Caco-2 (cell line): ENCODE data around the gene C2CD3. TPM values are rescaled to one million over a fixed set of nuclear protein-coding genes. Genes with fewer than 3 reads are reported as not detected.
"Not testable (repeated sequence)": the region's sequence is repeated elsewhere in the genome, so short reads cannot be mapped to it uniquely, and the experiment has no call there.

ENCODE experiments used
- BruUV-seq: library from RNA; stranded (reverse); fragments of 400-500 nt; replicated peaks from 2 replicates; lab custom pipeline; 2021; lab: Mats Ljungman, UMichigan
- CTCF ChIA-PET: fragments of 300-600 bp; sonication (Branson Sonifier 250); formaldehyde crosslinking; loops from one replicate; lab custom pipeline; 2022; ENCODE audit warnings: antibody characterized with exemption; lab: Charles Lee
- POLR2A ChIA-PET: fragments of 300-600 bp; sonication (Branson Sonifier 250); formaldehyde crosslinking; loops from one replicate; lab custom pipeline; 2022; ENCODE audit warnings: antibody characterized with exemption; lab: Charles Lee
- DNase-seq, 2 experiments: peaks; one replicate each; pipeline versions ENCODE4 v3.0.0 to v3.0.0-alpha.2; 2020 to 2022
- H3K27me3 ChIP-seq: replicated peaks from 2 replicates; pipeline ENCODE4 v1.6.0; 2011; ENCODE audit warnings: low read length; ENCODE audit not compliant: control insufficient read depth, insufficient read depth
- H3K36me3 ChIP-seq: 2 replicates; pipeline ENCODE4 v1.5.1; 2011; ENCODE audit warnings: low read length; ENCODE audit not compliant: control insufficient read depth, insufficient read depth
- H3K4me1 ChIP-seq: fragments of 250-450 bp; sonication (Bioruptor Pico); 2 replicates; pipeline ENCODE4 v1.5.1; 2020; ENCODE audit warnings: mild to moderate bottlenecking
- H3K4me3 ChIP-seq: 2 replicates; pipeline ENCODE4 v1.5.1; 2011; ENCODE audit warnings: low read depth, mild to moderate bottlenecking, control low read depth, low read length
- H3K9me3 ChIP-seq: fragments of 250-450 bp; sonication (Bioruptor Pico); 2 replicates; pipeline ENCODE4 v1.5.1; 2020; ENCODE audit warnings: mild to moderate bottlenecking, moderate library complexity
- H3K27ac Mint-ChIP-seq: one replicate; pipeline ENCODE4 v1.8.0; 2022; ENCODE audit warnings: mixed read lengths; ENCODE audit not compliant: unreplicated experiment
- H3K27me3 Mint-ChIP-seq: one replicate; pipeline ENCODE4 v1.8.0; 2022; ENCODE audit warnings: mixed read lengths; ENCODE audit not compliant: insufficient read depth, unreplicated experiment
- H3K36me3 Mint-ChIP-seq: one replicate; pipeline ENCODE4 v1.8.0; 2022; ENCODE audit warnings: mild to moderate bottlenecking, mixed read lengths; ENCODE audit not compliant: insufficient read depth, unreplicated experiment
- H3K4me1 Mint-ChIP-seq: one replicate; pipeline ENCODE4 v1.8.0; 2022; ENCODE audit warnings: low read depth, mixed read lengths; ENCODE audit not compliant: unreplicated experiment
- H3K4me3 Mint-ChIP-seq: one replicate; pipeline ENCODE4 v1.8.0; 2022; ENCODE audit warnings: mild to moderate bottlenecking, moderate library complexity, mixed read lengths; ENCODE audit not compliant: unreplicated experiment
- H3K9me3 Mint-ChIP-seq: one replicate; pipeline ENCODE4 v1.8.0; 2022; ENCODE audit warnings: mixed read lengths; ENCODE audit not compliant: unreplicated experiment
- intact Hi-C: fragments of 100-400 bp; cut with micrococcal nuclease; formaldehyde crosslinking; loops from one replicate; pipeline ENCODE4 v1.10.0; 2022; ENCODE audit not compliant: unreplicated experiment
- total RNA-seq: library from RNA; stranded (reverse); gene quantifications from 2 replicates; pipeline ENCODE4 v1.2.3, GENCODE V29; 2022
- TF ChIP-seq, protein P1 (sequence below), 2 experiments: fragments of 200-600 bp in 1 of 2; IDR thresholded peaks; 1 replicate in 1 of 2; 2 replicates in 1 of 2; pipeline versions ENCODE4 v1.5.1 to v1.8.0; 2011 to 2022; ENCODE audit warnings: antibody characterized with exemption in 1 of 2, control low read depth in 1 of 2, inconsistent platforms in 1 of 2, low read depth in 1 of 2, low read length in 1 of 2, mild to moderate bottlenecking in 1 of 2, moderate library complexity in 1 of 2; ENCODE audit not compliant: insufficient read depth in 1 of 2, severe bottlenecking in 1 of 2, unreplicated experiment in 1 of 2

The C2CD3 gene
- total RNA-seq, 1 experiment from 2014 or later: 47.5 TPM

DNA sequence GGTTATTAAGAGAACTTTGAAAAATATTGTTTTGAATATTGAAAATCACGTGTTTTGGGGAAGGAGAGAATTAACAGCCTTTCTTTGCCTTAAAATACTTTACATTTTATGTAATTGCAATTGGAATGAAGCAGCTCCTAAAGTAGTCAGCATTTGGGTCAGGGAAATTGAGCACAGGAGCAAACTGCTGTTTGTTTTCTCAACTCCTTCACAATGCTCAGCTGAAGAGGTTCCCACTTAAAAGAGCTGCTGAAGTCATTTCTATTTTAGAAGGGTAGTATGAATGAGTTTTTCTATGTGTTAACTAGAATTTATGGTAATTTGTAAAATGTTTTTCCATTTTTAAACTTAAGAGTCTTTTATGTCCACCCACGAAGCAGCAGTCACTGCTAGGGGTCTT is 180.1 kb downstream of the C2CD3 start:
- TF ChIP-seq, protein P1, sequence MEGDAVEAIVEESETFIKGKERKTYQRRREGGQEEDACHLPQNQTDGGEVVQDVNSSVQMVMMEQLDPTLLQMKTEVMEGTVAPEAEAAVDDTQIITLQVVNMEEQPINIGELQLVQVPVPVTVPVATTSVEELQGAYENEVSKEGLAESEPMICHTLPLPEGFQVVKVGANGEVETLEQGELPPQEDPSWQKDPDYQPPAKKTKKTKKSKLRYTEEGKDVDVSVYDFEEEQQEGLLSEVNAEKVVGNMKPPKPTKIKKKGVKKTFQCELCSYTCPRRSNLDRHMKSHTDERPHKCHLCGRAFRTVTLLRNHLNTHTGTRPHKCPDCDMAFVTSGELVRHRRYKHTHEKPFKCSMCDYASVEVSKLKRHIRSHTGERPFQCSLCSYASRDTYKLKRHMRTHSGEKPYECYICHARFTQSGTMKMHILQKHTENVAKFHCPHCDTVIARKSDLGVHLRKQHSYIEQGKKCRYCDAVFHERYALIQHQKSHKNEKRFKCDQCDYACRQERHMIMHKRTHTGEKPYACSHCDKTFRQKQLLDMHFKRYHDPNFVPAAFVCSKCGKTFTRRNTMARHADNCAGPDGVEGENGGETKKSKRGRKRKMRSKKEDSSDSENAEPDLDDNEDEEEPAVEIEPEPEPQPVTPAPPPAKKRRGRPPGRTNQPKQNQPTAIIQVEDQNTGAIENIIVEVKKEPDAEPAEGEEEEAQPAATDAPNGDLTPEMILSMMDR (IDR thresholded peaks at IDR 0.05; ENCODE audit: insufficient read depth in 1 of 2, low read depth in 1 of 2, low read length in 1 of 2, severe bottlenecking in 1 of 2, unreplicated experiment in 1 of 2): no peak
- BruUV-seq: no TSS peak
- intact Hi-C loops: no loop called here
- Histone ChIP-seq H3K9me3 (no peaks in the 10 kb centered on the region), H3K36me3 (no peaks in the 10 kb centered on the region), H3K4me1 (no peaks in the 10 kb centered on the region), H3K27me3 (no peaks in the 10 kb centered on the region), H3K4me3 (no peak overlapping the region)
- no peaks in the 10 kb centered on the region for H3K4me1 Mint-ChIP-seq
- ChIA-PET POLR2A (no interaction called here), CTCF (interaction anchor here (1.2 kb wide), 1 partner anchor 180 kb away, joined by 3 read pairs; the partner anchor contains the start of genes C2CD3 and PPME1)
- DNase-seq: no peak
- no peaks in the 10 kb centered on the region for H3K9me3 Mint-ChIP-seq
- no peak overlapping the region for H3K27ac Mint-ChIP-seq
- H3K4me3 Mint-ChIP-seq: no peak overlapping the region
- no peaks in the 10 kb centered on the region for H3K27me3 Mint-ChIP-seq
- H3K36me3 Mint-ChIP-seq: no peaks in the 10 kb centered on the region

DNA sequence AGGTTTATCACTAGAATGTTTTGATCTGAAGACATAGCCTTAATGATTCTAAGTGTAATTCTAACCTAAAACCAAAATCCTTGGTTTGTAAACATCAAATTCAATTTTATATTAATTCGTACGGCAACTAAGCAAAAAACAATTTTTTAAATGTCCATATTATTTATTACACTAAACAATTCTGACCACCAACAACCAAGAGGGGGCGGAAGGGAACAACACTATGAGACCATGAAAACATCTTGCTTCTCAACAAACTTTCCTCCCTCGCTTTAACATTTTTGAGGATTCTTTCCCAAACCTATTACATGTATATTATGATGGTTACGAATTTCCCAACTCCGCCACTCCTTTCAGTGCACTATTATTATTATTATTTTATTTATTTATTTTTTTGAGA is 181.6 kb downstream of the C2CD3 start:
- CTCF ChIA-PET: no interaction called here
- intact Hi-C loops: loop anchor here (1.0 to 10.0 kb wide), 2 partner anchors 101 to 326 kb away; partner anchors contain the start of gene P4HA3
- no TSS peak for BruUV-seq

DNA sequence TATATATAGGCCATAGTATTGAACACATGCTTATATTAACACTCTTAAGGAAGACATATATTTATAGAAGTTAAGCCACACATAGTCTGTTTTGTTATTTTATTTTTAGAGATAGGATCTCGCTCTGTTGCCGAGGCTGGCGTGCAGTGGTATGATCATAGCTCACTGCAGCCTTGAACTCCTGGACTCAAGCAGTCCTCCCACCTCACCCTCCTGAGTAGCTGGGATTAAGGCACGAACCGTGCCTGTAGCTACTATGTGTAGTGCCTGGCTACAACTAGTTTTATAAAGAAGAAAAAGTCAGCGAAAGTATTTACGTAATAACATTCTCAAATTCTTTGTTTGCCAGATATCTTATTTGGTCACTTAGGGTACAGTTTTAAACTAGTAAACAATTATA is 182.6 kb downstream of the C2CD3 start:
- Histone ChIP-seq H3K36me3 (no peaks in the 10 kb centered on the region), H3K9me3 (no peaks in the 10 kb centered on the region), H3K4me1 (peaks cover 8% of the 10 kb centered on the region), H3K27me3 (no peaks in the 10 kb centered on the region), H3K4me3 (no peak overlapping the region)
- DNase-seq: no peak
- BruUV-seq: no TSS peak
- Mint-ChIP-seq H3K9me3 (no peaks in the 10 kb centered on the region), H3K4me1 (peaks cover 7% of the 10 kb centered on the region), H3K36me3 (peaks cover 5% of the 10 kb centered on the region), H3K4me3 (no peak overlapping the region), H3K27ac (no peak overlapping the region), H3K27me3 (no peaks in the 10 kb centered on the region)
- intact Hi-C loops: loop anchor here (10.0 kb wide), 1 partner anchor 327 kb away; the partner anchor contains the start of gene P4HA3
- ChIA-PET POLR2A (no interaction called here), CTCF (no interaction called here)
- TF ChIP-seq, protein P1 (IDR thresholded peaks at IDR 0.05; ENCODE audit: insufficient read depth in 1 of 2, low read depth in 1 of 2, low read length in 1 of 2, severe bottlenecking in 1 of 2, unreplicated experiment in 1 of 2): no peak

More for the DNA sequence above, 181.6 kb downstream of the C2CD3 start:
- Histone ChIP-seq H3K4me3 (no peak overlapping the region), H3K27me3 (no peaks in the 10 kb centered on the region), H3K36me3 (no peaks in the 10 kb centered on the region), H3K4me1 (peaks cover 8% of the 10 kb centered on the region), H3K9me3 (no peaks in the 10 kb centered on the region)
- Mint-ChIP-seq H3K27me3 (no peaks in the 10 kb centered on the region), H3K9me3 (no peaks in the 10 kb centered on the region), H3K36me3 (no peaks in the 10 kb centered on the region), H3K4me1 (peaks cover under 1% of the 10 kb centered on the region), H3K4me3 (no peak overlapping the region), H3K27ac (no peak overlapping the region)
- TF ChIP-seq, protein P1 (IDR thresholded peaks at IDR 0.05; ENCODE audit: insufficient read depth in 1 of 2, low read depth in 1 of 2, low read length in 1 of 2, severe bottlenecking in 1 of 2, unreplicated experiment in 1 of 2): peak; percentile 42 to 61
- POLR2A ChIA-PET: no interaction called here
- peak; percentile 30 to 51 for DNase-seq

DNA sequence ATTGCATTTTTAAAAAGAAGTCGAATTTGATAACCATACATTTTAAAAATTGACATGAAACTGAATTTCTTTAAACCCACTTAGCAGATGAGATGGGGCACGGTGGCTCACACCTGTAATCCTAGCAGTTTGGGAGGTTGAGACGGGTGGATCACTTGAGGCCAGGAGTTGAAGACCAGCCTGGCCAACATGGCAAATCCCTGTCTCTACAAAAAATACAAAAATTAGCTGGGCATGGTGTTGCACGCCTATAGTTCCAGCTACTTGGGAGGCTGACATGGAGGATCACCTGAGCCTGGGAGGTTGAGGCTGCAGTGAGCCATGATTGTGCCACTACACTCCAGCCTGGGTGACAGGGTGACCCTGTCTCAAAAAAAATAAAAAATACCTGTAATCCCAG is 185.1 kb downstream of the C2CD3 start:
- peaks cover 15% of the 10 kb centered on the region for H3K4me1 ChIP-seq
- CTCF ChIA-PET, H3K27ac Mint-ChIP-seq, H3K27me3 ChIP-seq, H3K4me3 ChIP-seq, H3K9me3 Mint-ChIP-seq, POLR2A ChIA-PET, H3K4me1 Mint-ChIP-seq, BruUV-seq, H3K27me3 Mint-ChIP-seq, H3K36me3 ChIP-seq, DNase-seq, H3K4me3 Mint-ChIP-seq, H3K9me3 ChIP-seq: not testable (repeated sequence)
- H3K36me3 Mint-ChIP-seq: peaks cover 20% of the 10 kb centered on the region
- intact Hi-C loops: loop anchor here (10.0 kb wide), 1 partner anchor 329 kb away; the partner anchor contains the start of gene P4HA3
